Measurements from ENCODE around the gene UPK1A. TPM values are rescaled to one million over a fixed set of nuclear protein-coding genes. Genes with fewer than 3 reads are reported as not detected.

Gene UPK1A
- total and polyA plus RNA-seq, 10 of the 15 experiments (the other 5 are each of a cell fraction or from before 2014, with no cell fraction given), result 0.15 to 1.9 (median 0.26) TPM; not detected in 7

GRCh38 chr19:35696835-35697234, 30.5 kb downstream of the UPK1A start (continued):
- TF ChIP-seq CREM (IDR thresholded peaks at IDR 0.05; ENCODE audit: low read depth) (peak; percentile 56; the same call in 1 of the 2 replicates), TBL1XR1 (IDR thresholded peaks at IDR 0.05; ENCODE audit: low read depth, low read length) (peak; percentile 59; the same call in 1 of the 2 replicates), NR2C1 (IDR thresholded peaks at IDR 0.05) (no peak), SPI1 (IDR thresholded peaks at IDR 0.05; ENCODE audit: borderline replicate concordance, insufficient read depth, low read depth, low read length) (no peak), IKZF1 (conservative IDR thresholded peaks at IDR 0.05) (peak; percentile 86), REST (IDR thresholded peaks at IDR 0.05; ENCODE audit: low read depth, low read length) (no peak), CBFB (IDR thresholded peaks at IDR 0.05; ENCODE audit: low read depth) (no peak), MEF2A (IDR thresholded peaks at IDR 0.05; ENCODE audit: insufficient read depth, low read depth, low read length) (no peak), ZBED1 (IDR thresholded peaks at IDR 0.05; ENCODE audit: borderline replicate concordance) (peak; percentile 64; the same call in 1 of the 2 replicates), IKZF2 (IDR thresholded peaks at IDR 0.05) (peak; percentile 80 to 88), ZNF592 (IDR thresholded peaks at IDR 0.05) (peak; percentile 27; the same call in 1 of the 2 replicates), IRF3 (IDR thresholded peaks at IDR 0.05) (no peak), SMC3 (IDR thresholded peaks at IDR 0.05; ENCODE audit: borderline replicate concordance, low read length) (no peak), MYB (IDR thresholded peaks at IDR 0.05; ENCODE audit: borderline replicate concordance, low read depth, low read length) (no peak), POU2F2 (IDR thresholded peaks at IDR 0.05; ENCODE audit: borderline replicate concordance, low read depth, low read length) (no peak), TCF12 (IDR thresholded peaks at IDR 0.05; ENCODE audit: low read depth, low read length) (peak; percentile 79), NKRF (conservative IDR thresholded peaks at IDR 0.05) (no peak; the same call in 1 of the 2 replicates), RAD51 (IDR thresholded peaks at IDR 0.05) (0 out of 2 replicates have a peak, but pooled peaks have one; percentile 41), SMAD5 (IDR thresholded peaks at IDR 0.05; ENCODE audit: low read depth) (no peak), POLR2AphosphoS5 (IDR thresholded peaks at IDR 0.05; ENCODE audit: low read length) (no peak), FOS (IDR thresholded peaks at IDR 0.05; ENCODE audit: borderline replicate concordance, extremely low read depth, insufficient read length) (no peak), BCL11A (IDR thresholded peaks at IDR 0.05; ENCODE audit: low read depth, low read length) (peak; percentile 31; the same call in 1 of the 2 replicates)
